ENCODE results near the gene KCNQ5.

Gene KCNQ5

DNA sequence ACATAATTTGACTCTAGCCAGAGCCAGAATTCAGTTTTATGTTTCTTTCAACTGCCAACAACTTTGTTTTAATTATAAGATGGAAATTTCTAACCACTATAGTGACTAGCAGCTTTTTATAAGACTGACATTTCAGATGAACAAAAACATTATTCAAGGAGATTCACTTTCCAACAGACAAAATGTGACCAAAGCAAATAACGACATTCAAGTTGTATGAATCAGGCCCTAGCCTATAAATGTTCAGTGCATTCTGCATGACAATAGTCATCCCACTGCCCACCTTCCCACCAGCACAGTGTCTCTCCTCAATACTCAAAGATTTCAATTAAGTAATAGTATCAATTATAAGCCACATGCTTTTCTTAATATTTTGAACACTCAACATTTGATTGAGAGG, 402.7 kb downstream of the KCNQ5 start:
- DNase-seq, result peak; percentile 14

DNA sequence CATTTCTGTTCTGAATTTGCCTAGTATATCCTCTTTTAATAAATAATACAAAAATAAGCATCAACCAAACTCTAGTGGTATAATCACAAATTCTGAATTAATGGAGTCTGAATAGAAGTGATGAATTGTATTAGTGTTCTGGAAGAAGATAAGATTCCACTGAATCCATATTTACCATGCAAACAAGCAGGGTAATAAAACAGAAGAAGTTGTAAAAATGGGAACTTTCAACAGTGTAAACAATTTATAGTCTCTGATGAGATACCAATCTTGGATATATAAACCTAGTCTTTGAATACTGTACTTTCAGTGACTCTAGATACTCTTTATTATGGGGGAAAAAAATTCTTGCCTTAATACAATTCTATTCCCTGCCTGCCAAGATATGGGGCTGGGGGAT, 405.8 kb downstream of the KCNQ5 start:
- DNase-seq, result no peak

DNA sequence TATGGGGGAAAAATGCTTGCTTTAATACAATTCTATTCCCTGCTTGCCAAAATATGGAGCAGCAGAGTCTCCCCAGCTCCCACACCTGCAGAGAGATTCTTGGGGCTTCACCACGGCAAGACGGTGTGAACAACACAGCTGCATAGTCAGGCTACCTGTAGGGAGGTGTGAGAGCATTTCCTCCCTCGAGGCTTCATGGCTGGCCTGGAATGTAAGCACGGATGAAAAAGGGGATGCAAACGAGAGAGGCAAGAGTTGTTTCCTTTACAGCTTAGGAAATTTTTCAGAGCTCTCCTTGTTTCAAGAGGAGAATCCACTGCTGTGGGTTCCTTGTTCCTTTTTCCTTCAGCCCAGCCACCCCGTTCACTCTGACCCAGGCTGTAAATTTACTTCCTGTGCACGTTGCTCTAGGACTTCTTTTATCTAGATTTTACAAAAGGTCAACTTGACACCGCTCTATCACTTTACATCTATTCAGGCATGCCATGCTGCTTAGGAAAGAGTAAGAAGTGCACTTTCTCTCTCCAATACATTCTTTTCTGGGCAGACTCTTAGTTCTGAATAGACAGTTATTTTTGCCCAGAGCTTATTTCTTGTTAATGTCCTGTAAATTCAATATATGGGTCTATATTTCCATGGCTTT, 406.4 kb downstream of the KCNQ5 start:
- no peak for DNase-seq

DNA sequence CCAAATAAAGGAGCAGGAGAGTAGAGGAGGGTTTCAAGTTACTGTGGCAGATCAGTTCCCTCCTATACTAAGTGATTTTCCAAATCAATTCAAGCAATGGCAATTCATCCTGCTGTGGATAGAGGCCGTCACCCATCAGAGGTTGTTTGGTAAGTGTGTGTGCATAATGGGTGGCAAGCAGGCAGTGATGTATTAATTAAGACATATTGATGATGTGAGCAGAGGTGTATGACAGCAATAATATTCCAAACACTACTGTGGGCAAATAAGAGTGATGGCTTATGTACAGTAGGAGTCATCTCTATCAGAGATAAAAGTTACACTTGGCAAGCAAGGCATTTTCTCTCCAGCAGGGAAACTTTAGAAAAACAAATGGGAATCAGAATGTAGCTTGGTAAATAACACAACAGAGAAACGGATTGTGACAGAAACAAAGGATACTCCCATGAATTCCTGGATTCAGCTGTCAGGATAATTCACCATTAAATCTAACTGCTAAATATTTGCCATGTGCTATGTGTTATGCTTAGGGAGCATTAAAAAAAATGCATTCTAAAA, 407.1 kb downstream of the KCNQ5 start:
- DNase-seq, result no peak

DNA sequence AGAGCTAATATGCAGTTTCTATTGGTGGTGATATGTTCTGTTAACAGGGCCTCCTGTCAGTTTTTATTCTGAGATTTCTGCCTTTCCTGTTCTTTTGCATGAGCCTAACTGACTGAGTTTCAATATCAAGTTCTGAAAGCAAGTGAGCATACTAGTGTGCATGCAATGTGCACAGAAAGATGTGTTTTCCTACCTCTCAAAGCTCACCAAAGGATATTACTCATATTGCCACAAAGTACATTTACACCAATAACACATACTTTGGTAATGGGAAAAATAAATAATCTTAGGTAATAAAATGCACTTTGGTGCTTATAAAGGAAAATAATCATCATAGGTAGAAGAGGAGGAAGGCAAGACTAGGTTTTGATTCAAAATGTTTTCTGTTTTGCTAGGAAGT, 408.4 kb downstream of the KCNQ5 start:
- no peak for DNase-seq

DNA sequence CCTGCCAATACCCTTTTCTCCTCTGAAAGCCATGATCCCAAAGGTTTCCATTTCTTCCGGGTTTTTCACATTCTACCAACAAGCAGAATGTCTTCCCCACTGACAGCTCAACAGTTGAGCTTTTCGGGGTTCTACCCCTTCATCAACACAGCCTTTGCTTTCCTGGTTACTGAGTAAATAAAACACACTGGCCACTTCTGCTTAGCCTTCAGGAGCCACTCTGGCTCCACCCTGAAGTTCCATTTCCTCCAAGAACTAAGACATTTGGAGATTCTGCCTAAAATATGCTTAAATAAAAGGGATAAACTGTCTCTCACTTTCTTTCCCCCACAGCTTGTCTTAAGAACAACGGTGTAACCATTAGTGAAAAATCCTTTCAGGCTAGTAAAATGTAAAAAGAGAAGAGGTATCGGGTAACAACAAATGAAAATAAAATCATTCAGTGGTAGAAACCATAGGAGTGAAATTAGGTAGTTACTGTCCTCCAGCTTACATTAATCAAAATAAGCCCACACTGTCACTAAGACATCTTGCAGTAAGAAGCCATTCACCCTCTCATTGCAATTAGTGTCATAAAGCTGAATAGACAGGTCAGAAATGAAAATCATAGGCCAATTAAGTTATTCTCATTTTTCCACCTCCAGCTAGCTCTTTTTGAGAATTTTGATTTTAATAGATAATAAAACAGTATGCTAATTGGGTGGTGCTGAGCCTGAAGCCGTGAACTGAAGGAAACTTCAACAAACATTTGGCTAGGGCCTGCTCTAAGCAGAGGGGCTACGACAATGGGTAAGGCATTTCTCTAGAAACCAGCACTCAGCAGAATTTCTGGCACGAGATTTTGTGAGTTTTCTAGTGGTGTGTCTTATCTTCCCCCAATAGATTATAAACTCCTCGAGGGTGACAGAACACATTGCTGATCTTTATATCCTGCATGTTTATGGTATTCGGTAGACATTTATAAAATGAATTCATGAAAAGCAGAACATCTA, 409.2 kb downstream of the KCNQ5 start:
- DNase-seq, result no peak

DNA sequence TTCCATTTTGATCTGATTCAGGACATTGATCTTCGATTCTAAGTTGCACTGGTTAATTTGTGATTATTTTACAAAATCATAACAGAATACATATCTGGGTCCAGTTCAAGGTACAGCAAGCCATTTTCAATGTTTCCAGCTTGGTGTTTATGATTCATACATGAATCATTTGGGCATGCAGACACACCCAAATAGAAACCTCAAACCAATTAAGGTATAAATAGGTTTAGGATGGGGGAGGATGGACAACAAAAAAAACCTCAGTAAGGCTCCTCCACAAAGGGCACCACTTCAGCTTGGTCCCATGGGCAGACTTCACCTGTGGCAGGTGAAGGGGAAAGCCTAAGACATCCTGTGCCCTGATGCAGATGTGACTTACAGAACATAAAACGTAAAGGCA, 410.7 kb downstream of the KCNQ5 start:
- DNase-seq, result peak; percentile 36

DNA sequence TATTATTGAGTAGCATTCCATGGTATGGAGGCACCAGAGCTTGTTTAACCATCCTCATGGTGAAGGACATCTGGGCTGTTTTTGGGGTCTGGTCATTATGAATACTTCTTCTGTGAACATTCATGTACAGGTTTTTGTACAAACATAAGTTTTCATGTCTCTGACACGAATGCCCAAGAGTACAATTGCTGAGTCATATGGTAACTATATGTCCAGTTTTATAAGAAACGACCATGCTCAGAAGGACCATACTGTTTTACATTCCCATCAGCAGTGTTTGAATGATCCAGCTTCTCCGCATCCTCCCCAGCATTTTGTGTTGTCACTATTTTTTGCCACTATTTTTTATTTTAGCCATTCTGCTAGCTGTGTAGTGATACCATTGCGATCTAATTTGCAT, 414.8 kb downstream of the KCNQ5 start:
- DNase-seq, result no peak

DNA sequence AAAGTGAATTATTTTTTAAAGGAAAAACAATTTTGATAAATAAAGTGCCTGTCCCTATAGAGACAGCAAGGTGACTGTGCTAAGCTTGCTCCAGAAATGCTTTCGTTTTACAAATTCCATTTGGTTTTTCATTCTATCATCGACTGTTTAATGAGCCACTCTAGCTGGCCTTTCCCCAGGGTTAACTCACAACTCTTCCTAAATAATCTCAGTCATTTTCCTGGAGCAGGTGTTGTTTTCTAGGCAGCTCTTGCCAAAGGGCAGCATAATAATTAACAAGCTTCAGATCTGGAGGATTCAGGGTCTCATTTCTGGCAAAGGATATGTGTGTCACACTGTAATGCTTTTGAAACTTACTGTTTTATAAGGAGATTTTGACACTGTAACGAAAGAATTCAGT, 419.2 kb downstream of the KCNQ5 start:
- no peak for DNase-seq

DNA sequence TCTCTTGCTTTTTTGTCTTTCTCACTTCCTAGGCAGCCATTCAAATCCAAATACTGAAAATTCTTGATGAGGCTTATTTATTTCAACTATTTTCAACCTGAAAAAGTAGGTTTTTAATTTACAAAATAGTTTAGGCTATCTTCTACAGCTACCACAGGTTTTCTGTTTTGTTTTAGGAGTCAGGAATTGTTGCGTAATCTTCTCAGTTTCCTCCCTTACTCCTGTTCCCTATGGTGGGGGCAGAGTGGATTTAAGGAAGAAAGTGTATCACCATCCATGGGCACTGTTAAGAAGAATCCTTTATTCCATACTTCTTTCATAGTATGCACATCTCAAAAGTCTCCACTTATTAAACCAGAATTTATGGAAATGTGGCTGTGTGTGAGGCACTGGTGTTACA, 421.0 kb downstream of the KCNQ5 start:
- DNase-seq, result no peak

DNA sequence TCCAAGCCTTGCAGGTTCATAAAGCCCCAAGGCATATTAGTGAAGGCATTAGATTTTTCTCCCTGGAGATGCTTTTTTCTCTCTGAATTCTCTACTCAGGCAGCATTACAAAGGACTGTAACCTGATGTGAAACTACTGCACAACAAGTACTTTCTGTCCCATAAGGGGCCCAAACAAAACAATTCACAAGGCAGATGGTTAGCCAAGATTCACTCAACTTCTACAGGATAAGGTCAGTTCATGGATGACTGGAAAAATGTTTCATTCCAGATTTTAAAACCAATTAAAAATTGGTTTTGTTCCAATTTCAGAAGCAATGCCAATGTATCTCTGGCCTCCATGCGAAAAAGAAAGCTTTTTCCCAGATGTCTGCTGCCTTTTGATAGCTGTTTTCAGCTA, 421.6 kb downstream of the KCNQ5 start:
- DNase-seq, result no peak

DNA sequence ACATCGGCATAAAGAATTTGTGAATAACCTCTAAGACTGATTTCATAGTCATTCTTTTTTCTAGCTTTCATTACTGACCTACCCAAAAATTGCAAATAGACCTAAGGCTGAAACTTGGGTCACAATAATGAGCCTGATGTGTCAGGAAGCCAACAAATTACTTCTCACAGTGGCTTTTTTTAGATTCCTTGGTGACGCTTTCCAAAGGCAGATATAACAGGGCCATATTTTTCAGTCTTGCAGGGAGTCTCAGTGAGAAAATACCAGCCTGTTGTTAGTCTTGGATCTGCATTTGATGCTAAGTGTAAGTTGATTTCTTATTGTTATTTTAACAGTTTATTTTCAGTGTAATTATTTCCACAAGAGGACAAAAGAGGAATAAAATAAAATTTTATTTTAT, 423.7 kb downstream of the KCNQ5 start:
- no peak for DNase-seq

DNA sequence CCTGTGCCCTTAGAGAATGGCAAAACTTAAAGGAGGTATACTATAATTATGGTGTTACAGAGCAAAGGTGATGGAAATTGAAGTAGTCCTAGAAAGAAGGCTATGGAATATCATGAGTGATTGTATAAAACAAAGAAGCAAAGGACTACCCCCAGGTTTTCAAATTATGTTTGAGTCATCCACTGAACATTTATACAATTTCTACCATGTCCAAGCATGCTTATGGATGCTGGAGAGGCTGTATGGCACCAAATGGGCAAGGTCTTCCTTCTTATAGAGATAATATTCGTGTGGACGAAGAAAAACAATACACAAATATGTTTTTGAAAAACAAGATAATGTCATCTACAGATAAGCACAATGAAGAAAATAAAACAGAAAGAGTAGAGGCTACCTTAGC, 425.9 kb downstream of the KCNQ5 start:
- no peak for DNase-seq

DNA sequence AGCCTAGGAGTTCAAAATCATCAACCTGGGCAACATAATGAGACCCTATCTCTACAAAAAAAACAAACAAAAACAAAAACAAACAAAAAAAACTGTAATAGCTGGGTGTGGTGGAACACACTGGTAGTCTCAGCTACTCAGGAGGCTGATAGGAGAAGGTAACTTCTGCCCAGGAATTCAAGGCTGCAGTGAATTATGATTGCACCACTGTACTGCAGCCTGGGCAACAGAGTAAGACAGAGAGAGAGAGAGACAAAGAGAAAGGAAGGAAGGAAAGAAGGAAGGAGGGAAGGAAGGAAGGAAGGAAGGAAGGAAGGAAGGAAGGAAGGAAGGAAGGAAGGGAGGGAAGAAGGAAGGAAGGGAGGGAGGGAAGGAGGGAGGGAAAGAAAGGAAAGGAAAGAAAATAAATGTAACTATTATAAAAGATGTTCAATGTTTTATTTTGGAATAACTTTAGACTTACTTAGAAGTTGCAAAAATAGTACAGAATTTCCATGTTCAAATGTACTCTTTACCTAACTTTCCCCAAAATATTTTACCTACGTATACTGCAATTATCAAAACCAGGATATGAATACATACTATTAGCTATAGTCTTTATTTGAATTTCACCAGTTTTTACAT, 428.2 kb downstream of the KCNQ5 start:
- DNase-seq, result no peak

DNA sequence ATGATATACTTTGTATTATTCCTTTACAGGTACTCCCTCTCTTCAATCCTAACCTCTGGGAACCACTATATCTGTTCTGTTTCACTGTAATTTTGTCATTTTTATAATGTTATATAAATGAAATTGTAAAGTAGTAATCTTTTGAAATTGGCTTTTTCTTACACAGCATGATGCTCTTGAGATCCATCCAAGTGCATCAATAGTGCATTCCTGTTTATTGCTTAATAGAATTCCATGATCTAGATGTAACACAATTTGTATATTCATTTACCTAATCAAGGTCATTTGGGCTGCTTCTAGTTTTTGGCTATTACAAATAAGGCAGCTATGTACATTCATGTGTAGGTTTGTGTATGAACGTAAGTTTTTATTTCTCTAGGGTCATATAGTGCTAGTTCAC, 428.8 kb downstream of the KCNQ5 start:
- DNase-seq, result peak; percentile 32

DNA sequence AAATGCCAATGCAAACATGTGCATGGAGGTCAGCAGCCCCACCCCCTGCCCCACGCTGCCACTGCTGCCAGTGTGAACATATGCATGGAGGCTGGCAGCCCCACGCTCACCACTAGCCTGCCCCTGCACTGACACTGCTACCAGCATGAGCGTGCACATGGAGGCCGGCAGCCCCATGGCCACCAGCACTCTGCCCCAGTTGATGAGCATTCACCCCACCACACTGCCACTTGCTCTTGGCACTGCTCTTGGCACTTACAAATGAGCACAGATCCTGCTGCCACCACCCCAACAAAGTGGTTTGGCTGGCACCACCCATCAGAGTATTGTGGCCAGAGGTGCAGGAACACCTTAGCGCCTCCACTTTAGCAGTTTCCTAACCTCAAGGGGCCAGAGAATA, 429.3 kb downstream of the KCNQ5 start:
- DNase-seq, result no peak

DNA sequence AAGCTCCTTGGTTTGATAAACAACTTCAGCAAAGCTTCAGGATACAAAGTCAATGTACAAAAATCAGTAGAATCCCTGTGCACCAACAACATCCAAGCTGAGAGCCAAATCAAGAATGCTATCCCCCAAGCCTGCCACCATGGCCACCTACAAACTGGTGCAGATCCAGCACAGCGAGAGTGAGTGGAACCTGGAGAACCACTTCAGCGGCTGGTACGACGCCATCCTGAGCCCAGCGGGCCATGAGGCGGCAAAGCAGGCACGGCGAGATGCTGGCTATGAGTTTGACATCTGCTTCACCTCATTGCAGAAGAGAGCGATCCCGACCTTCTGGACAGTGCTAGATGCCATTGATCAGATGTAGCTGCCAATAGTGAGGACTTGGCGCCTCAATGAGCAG, 433.1 kb downstream of the KCNQ5 start:
- no peak for DNase-seq

DNA sequence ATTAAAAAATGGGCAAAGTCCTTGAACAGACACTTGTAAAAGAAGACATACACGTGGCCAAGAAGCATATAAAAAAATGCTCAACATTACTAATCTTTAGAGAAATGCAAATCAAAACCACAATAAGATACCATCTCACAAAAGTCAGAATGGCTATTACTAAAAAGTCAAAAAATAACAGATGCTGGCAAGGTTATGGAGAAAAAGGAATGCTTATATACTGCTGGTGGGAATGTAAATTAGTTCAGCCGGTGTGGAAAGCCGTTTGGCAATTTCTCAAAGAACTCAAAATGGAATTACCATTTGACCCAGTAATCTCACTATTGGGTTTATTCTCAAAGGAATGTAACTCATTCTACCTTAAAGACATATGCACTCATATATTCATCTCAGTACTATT, 436.9 kb downstream of the KCNQ5 start:
- DNase-seq, result peak; percentile 70

DNA sequence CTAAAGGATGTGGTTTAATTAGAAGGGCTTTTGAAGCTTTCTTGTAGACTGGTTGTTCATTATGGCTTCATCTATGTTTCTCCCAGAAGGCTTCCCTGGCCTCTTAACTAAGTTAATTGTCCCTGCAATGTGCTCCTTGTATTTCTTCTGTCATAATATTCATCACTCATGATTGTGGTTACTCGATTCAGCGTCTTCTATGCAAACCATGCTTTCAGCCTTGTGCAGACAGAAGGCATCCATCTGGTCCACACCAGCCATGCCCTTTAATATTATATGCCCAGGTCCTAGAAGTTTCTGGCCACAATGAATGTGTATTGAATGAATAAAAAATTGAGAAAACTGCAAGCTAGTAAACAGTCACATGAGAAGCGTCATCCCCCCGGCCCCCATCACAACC, 440.3 kb downstream of the KCNQ5 start:
- DNase-seq, result peak; percentile 35

DNA sequence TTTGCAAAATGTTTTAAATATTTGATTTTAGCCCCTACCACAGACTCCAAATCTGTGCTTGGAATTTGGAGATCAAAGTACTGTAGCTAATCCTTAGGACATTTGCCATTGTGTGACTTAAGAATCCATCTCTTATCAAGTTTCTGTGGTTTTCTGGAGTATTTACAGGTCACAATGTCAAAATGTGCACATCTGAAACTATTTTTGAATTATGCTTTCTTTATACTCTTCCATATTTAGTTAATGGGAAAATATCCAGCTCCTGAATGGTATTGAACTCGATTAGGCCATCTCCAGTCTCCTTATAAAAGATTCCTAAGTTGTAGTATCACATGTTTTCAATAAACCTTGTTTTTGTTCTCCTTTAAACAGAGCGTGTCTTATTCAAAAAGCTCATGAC, 441.0 kb downstream of the KCNQ5 start:
- peak; percentile 70 for DNase-seq

DNA sequence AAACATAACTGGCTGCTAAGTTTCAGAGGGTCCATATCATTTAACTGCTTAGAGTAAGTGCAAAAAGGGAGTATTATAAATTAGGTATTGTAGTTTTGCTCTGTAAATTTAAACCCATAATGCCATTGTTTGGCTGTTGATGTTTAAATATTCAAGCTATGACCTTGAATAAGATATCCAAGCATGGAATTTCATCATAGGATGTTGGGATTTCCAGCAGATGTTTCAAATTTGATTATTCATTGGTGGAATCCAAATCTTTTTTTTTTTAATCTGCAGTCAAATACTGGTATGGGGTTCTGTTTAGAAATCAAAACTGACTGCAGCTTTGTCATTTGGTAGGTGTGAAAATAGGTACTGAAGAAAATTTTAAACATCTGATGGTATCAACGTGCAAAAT, 442.4 kb downstream of the KCNQ5 start:
- DNase-seq, result peak; percentile 56

DNA sequence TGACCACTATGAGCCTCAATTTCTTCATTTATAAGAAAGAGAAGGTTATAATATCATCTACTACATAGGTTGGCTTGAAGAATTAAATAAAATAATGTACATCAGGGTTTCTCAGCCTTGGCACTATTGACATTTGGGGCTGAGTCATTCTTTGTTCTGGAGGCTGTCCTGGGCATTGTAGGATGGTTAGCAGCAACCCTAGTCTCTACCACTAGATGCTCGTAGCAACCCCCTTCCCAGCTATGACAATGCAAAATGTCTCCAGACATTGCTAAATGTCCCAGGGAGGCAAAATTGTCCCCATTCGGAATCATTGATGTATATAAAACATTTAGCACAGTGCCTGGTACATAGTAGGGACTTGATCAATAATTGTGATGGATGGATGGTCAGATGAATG, 451.4 kb downstream of the KCNQ5 start:
- DNase-seq, result no peak

DNA sequence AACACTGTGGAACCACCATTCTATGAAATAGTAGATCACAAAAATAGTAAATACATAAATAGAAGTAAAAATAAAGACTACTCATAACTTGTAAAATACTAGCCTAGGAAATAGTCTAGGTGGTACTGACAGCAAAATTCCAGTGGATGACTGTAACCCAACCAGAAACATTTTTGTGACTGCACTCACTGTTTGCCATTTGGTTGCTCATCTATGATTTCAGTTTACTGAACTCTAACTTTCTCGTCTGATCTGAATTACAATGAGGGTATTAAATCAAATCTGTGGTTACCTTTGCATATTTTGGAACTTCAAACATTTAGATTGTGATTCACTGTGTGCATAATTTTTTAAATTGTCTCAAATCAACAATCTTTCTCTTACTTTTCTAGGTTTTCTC, 452.3 kb downstream of the KCNQ5 start:
- DNase-seq, result peak; percentile 83

Data from fibroblast of skin of right quadriceps (primary cell).